Natural killer cell (primary cell): ENCODE measurements around the gene GRM6. TPM values are rescaled to one million over a fixed set of nuclear protein-coding genes. Genes with fewer than 3 reads are reported as not detected.

ENCODE experiments used
- ATAC-seq, 3 donors: fragments of 150-1000 bp in 2 of 3; fragments of 200-7000 bp in 1 of 3; cut with Tn5 transposase; 1 replicate in 1 of 3; 2 replicates in 2 of 3; pipeline ENCODE4 v1.10.0; 2021; ENCODE audit warnings: mild to moderate bottlenecking in 2 of 3, moderate library complexity in 2 of 3
- DNase-seq, 2 donors: peaks; one replicate each; pipeline versions ENCODE4 v3.0.0 to v3.0.0-alpha.2; 2013 to 2021; ENCODE audit warnings: mixed read lengths in 1 of 2
- H3K27ac ChIP-seq: one replicate; pipeline ENCODE4 v1.5.1; 2013; ENCODE audit warnings: mild to moderate bottlenecking, low read length
- H3K27me3 ChIP-seq: one replicate; pipeline ENCODE4 v1.6.1; 2013; ENCODE audit warnings: low read length; ENCODE audit not compliant: control insufficient read depth, insufficient read depth
- H3K36me3 ChIP-seq: one replicate; pipeline ENCODE4 v1.6.1; 2013; ENCODE audit warnings: low read length; ENCODE audit not compliant: control insufficient read depth, insufficient read depth
- H3K4me1 ChIP-seq: one replicate; pipeline ENCODE4 v1.6.1; 2013; ENCODE audit warnings: low read length; ENCODE audit not compliant: control insufficient read depth, insufficient read depth
- H3K4me3 ChIP-seq: one replicate; pipeline ENCODE4 v1.5.1; 2013; ENCODE audit warnings: low read length
- H3K9me3 ChIP-seq: one replicate; pipeline ENCODE4 v1.6.1; 2013; ENCODE audit warnings: low read length; ENCODE audit not compliant: control insufficient read depth, insufficient read depth
- H3K27ac Mint-ChIP-seq, 2 donors: one replicate each; pipeline ENCODE4 v1.8.0; 2022; ENCODE audit warnings: mild to moderate bottlenecking in 2 of 2, mixed read lengths in 2 of 2, moderate library complexity in 1 of 2
- H3K27me3 Mint-ChIP-seq, 2 donors: one replicate each; pipeline ENCODE4 v1.8.0; 2022; ENCODE audit warnings: low read depth in 2 of 2, mixed read lengths in 2 of 2
- H3K36me3 Mint-ChIP-seq: one replicate; pipeline ENCODE4 v1.8.0; 2022; ENCODE audit warnings: mixed read lengths
- H3K4me1 Mint-ChIP-seq, 2 donors: one replicate each; pipeline ENCODE4 v1.8.0; 2022; ENCODE audit warnings: mixed read lengths in 2 of 2
- H3K4me3 Mint-ChIP-seq: one replicate; pipeline ENCODE4 v1.8.0; 2022; ENCODE audit warnings: mild to moderate bottlenecking, moderate library complexity, mixed read lengths
- H3K9me3 Mint-ChIP-seq, 2 donors: one replicate each; pipeline ENCODE4 v1.8.0; 2022; ENCODE audit warnings: mixed read lengths in 2 of 2
- WGBS: methylation state at CpG from one replicate; pipeline ENCODE4 v1.1.7; 2013; ENCODE audit warnings: missing lambda C conversion rate; ENCODE audit not compliant: insufficient coverage; 5-methylcytosine and 5-hydroxymethylcytosine counted together
- intact Hi-C: fragments of 100-400 bp; cut with micrococcal nuclease; formaldehyde crosslinking; loops from one replicate; pipeline ENCODE4 v1.14.2; 2022
- total RNA-seq, 4 donors: library from RNA; stranded (reverse); fragments of 120-200 nt in 1 of 4; gene quantifications; one replicate each; pipeline versions ENCODE4 v1.2.3 to v1.2.4, GENCODE V29; 2013 to 2022
- TF ChIP-seq, protein P1 (sequence below): fragments of 200-600 bp; IDR thresholded peaks from one replicate; pipeline ENCODE4 v1.8.0; 2022; ENCODE audit warnings: antibody characterized with exemption

GRM6 gene
- total RNA-seq, 3 donors from 2014 or later (not counting 1 experiment from before 2014, with no cell fraction given): not detected

DNA sequence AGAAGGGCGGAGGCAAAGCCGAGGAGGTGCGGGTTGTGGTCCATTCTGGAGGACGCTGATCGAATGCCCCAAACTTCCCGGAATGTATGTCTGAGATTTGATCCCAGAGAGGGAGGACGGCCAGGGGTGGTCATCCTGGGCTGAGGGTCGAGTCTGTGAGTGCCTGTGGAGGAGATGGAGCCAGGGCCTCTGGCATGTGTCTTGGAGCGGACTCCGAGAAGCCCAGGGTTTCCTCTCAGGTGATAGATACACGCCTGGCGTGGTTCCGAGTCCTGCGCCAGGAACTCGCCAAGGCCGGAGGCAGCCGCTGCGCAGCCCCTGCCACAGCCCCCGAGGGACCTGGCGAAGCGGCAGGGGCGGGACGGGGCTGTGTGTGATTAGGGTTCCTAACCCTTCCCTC lies 53.8 kb downstream of the GRM6 start:
- Histone ChIP-seq H3K9me3 (peaks cover 61% of the 10 kb centered on the region), H3K4me3 (no peak overlapping the region), H3K27ac (no peak overlapping the region), H3K36me3 (no peaks in the 10 kb centered on the region), H3K27me3 (peaks cover 12% of the 10 kb centered on the region), H3K4me1 (no peaks in the 10 kb centered on the region)
- no peak overlapping the region for H3K27ac Mint-ChIP-seq
- H3K27me3 Mint-ChIP-seq: peaks cover 22 to 24% of the 10 kb centered on the region in 2 donors
- 12% methylated on average over 23 of the region's 23 CpGs for WGBS
- intact Hi-C loops: no loop called here
- DNase-seq (no peak), ATAC-seq (no peak)
- TF ChIP-seq, protein P1, sequence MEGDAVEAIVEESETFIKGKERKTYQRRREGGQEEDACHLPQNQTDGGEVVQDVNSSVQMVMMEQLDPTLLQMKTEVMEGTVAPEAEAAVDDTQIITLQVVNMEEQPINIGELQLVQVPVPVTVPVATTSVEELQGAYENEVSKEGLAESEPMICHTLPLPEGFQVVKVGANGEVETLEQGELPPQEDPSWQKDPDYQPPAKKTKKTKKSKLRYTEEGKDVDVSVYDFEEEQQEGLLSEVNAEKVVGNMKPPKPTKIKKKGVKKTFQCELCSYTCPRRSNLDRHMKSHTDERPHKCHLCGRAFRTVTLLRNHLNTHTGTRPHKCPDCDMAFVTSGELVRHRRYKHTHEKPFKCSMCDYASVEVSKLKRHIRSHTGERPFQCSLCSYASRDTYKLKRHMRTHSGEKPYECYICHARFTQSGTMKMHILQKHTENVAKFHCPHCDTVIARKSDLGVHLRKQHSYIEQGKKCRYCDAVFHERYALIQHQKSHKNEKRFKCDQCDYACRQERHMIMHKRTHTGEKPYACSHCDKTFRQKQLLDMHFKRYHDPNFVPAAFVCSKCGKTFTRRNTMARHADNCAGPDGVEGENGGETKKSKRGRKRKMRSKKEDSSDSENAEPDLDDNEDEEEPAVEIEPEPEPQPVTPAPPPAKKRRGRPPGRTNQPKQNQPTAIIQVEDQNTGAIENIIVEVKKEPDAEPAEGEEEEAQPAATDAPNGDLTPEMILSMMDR: no peak
- H3K9me3 Mint-ChIP-seq: peaks cover 22 to 35% of the 10 kb centered on the region in 2 donors
- H3K4me3 Mint-ChIP-seq: no peak overlapping the region
- no peaks in the 10 kb centered on the region for H3K4me1 Mint-ChIP-seq
- H3K36me3 Mint-ChIP-seq: peaks cover 26% of the 10 kb centered on the region

DNA sequence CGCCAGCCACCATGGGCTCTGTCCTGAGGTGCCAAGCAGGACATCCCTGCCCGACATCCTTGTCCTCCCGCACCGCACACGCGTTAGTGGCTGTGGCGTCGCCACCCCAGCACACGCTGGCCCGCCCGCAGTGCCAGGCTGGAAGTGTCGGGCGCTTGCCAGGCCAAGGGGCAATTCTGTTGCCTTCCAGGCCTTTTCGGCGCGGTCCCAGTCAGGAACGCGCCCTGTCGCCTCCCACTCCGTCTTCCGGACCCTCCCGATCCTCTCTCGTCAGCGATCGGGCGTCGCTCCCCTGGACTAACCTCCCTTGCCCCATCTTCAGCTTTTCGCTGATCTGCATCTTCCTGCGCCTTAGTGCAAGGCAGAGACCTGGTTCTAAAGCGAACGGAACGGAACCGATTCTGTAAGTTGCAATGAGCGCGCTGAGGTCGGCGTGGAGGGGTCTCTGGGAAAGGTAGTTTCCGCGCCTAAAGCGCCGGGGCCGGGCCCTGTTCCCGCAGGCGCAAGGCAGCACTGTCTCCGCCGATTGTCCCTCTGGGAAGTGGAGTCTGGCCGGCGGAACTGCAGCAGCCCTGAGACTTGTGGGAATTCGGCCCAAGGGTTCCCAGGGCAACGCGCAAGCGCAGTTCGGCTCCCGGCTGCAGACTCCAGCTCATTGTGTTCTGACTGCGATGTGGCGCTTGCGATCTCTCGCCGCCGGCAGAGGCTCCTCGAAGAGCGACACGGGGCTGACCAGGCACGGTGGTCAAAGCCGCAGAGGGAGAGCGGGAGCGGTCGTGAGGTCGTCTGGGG lies 54.4 kb downstream of the GRM6 start, which contains the start of gene ZNF454:
ZNF454 (plus strand) TSS at position 630 of the 792 bp plus-strand sequence. CDS start 1,594 bp downstream, outside the sequence.
- TF ChIP-seq, protein P1: no peak
- H3K36me3 ChIP-seq: no peaks in the 10 kb centered on the region
- no peak for ATAC-seq
- Mint-ChIP-seq H3K27me3 (peaks cover 22 to 24% of the 10 kb centered on the region in 2 donors), H3K36me3 (peaks cover 26% of the 10 kb centered on the region), H3K27ac (no peak within 1 kb of the TSS), H3K9me3 (peaks cover 25 to 37% of the 10 kb centered on the region in 2 donors), H3K4me3 (no peak within 1 kb of the TSS), H3K4me1 (no peaks in the 10 kb centered on the region)
- DNase-seq: no peak
- WGBS: 15% methylated on average over 69 of the region's 69 CpGs
- intact Hi-C loops: no loop called here
- H3K4me1 ChIP-seq: no peaks in the 10 kb centered on the region
- no peak within 1 kb of the TSS for H3K27ac ChIP-seq
- peaks cover 12% of the 10 kb centered on the region for H3K27me3 ChIP-seq
- H3K4me3 ChIP-seq: no peak within 1 kb of the TSS
- peaks cover 67% of the 10 kb centered on the region for H3K9me3 ChIP-seq

DNA sequence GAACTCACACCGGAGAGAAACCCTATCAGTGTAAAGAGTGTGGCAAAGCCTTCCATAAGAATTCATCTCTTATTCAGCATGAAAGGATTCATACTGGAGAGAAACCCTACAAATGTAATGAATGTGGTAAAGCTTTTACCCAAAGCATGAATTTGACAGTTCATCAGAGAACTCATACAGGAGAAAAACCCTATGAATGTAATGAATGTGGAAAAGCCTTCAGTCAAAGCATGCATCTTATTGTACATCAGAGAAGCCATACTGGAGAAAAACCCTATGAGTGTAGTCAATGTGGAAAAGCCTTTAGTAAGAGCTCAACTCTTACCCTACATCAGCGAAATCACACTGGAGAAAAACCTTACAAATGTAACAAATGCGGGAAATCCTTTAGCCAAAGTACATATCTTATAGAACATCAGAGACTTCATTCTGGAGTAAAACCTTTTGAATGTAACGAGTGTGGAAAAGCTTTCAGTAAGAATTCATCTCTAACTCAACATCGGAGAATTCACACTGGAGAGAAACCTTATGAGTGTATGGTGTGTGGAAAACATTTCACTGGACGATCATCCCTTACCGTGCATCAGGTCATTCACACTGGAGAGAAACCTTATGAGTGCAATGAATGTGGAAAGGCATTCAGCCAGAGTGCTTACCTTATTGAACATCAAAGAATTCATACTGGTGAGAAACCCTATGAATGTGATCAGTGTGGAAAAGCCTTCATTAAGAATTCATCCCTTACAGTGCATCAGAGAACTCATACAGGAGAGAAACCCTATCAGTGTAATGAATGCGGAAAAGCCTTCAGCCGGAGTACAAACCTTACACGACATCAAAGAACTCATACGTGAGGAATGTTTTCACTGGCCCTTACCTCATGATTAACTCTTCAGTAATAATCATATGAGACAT lies 63.0 kb downstream of the GRM6 start:
- no peak overlapping the region for H3K27ac ChIP-seq
- no peak for ATAC-seq
- H3K4me3 ChIP-seq: no peak overlapping the region
- Mint-ChIP-seq H3K27ac (no peak overlapping the region), H3K36me3 (peaks cover 52% of the 10 kb centered on the region), H3K27me3 (no peaks in the 10 kb centered on the region), H3K9me3 (peaks cover 26 to 45% of the 10 kb centered on the region in 2 donors), H3K4me3 (no peak overlapping the region), H3K4me1 (no peaks in the 10 kb centered on the region)
- TF ChIP-seq, protein P1: no peak
- intact Hi-C loops: no loop called here
- 97% methylated on average over 8 of the region's 11 CpGs for WGBS
- no peaks in the 10 kb centered on the region for H3K36me3 ChIP-seq
- H3K27me3 ChIP-seq: no peaks in the 10 kb centered on the region
- H3K9me3 ChIP-seq: peaks cover 75% of the 10 kb centered on the region
- H3K4me1 ChIP-seq: no peaks in the 10 kb centered on the region
- no peak for DNase-seq

Other genes starting within 250 kb of the GRM6 start
- gene ZNF354B, start 135.4 kb downstream of the GRM6 start, total RNA-seq: 10 to 100 TPM; 10.0 to 16.0 (median 13.6) TPM
- gene ZFP2, start 99.4 kb downstream of the GRM6 start, total RNA-seq: under 1 TPM; 0.33 to 0.61 (median 0.54) TPM
- gene ZNF454, start 54.1 kb downstream of the GRM6 start, total RNA-seq: not detected
- gene ZNF879, start 28.5 kb upstream of the GRM6 start, total RNA-seq: 1 to 10 TPM; 4.2 to 7.6 (median 5.1) TPM
- gene ZNF354C, start 65.1 kb upstream of the GRM6 start, total RNA-seq: 1 to 10 TPM; 4.0 to 7.4 (median 4.9) TPM